Measurements from ENCODE around the gene OXCT1. TPM values are rescaled to one million over a fixed set of nuclear protein-coding genes. Genes with fewer than 3 reads are reported as not detected.

Gene OXCT1
- total and polyA plus RNA-seq, 2 of the 13 experiments (the other 11 are each of a cell fraction or from before 2014, with no cell fraction given) = 0.92 to 4.7 TPM

- TF ChIP-seq HNF1A (IDR thresholded peaks at IDR 0.05; ENCODE audit: low read depth) (no peak; the same call in none of the 2 replicates), HNF1A (CRISPR knock-in tag; IDR thresholded peaks at IDR 0.05; ENCODE audit: borderline replicate concordance) (peak; percentile 82; the same call in 1 of the 2 replicates), TCF12 (IDR thresholded peaks at IDR 0.05) (no peak), TCF12 (CRISPR knock-in tag; IDR thresholded peaks at IDR 0.05) (peak; percentile 46; the same call in 1 of the 2 replicates), BATF2 (CRISPR knock-in tag; IDR thresholded peaks at IDR 0.05) (no peak), ZNF101 (CRISPR knock-in tag; IDR thresholded peaks at IDR 0.05; ENCODE audit: borderline replicate concordance, low read depth) (no peak), YY1 (IDR thresholded peaks at IDR 0.05; ENCODE audit: insufficient read depth, insufficient replicate concordance, low read depth, low read length) (peak; percentile 93), GPN1 (CRISPR knock-in tag; IDR thresholded peaks at IDR 0.05; ENCODE audit: borderline replicate concordance) (no peak), RAD51 (IDR thresholded peaks at IDR 0.05; ENCODE audit: borderline replicate concordance) (peak; percentile 99), ZNF749 (CRISPR knock-in tag; IDR thresholded peaks at IDR 0.05; ENCODE audit: borderline replicate concordance) (peak; percentile 70; the same call in 1 of the 2 replicates), ZFP37 (CRISPR knock-in tag; IDR thresholded peaks at IDR 0.05; ENCODE audit: borderline replicate concordance) (no peak), STAT5B (CRISPR knock-in tag; IDR thresholded peaks at IDR 0.05) (no peak), ETV6 (CRISPR knock-in tag; conservative IDR thresholded peaks at IDR 0.05) (no peak), FOXJ3 (CRISPR knock-in tag; IDR thresholded peaks at IDR 0.05; ENCODE audit: borderline replicate concordance) (peak; percentile 55; the same call in 1 of the 2 replicates), NR2F6 (IDR thresholded peaks at IDR 0.05) (peak; percentile 64), NR2F6 (CRISPR knock-in tag; IDR thresholded peaks at IDR 0.05) (peak; percentile 66), ZNF446 (CRISPR knock-in tag; IDR thresholded peaks at IDR 0.05) (no peak; the same call in 1 of the 2 replicates), SIX4 (CRISPR knock-in tag; IDR thresholded peaks at IDR 0.05) (no peak), NAIF1 (CRISPR knock-in tag; IDR thresholded peaks at IDR 0.05; ENCODE audit: borderline replicate concordance) (peak; percentile 85)
- TF ChIP-seq, protein P1, sequence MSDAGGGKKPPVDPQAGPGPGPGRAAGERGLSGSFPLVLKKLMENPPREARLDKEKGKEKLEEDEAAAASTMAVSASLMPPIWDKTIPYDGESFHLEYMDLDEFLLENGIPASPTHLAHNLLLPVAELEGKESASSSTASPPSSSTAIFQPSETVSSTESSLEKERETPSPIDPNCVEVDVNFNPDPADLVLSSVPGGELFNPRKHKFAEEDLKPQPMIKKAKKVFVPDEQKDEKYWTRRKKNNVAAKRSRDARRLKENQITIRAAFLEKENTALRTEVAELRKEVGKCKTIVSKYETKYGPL (CRISPR knock-in tag; IDR thresholded peaks at IDR 0.05) = peak; percentile 41; the same call in 1 of the 2 replicates
- TF ChIP-seq, protein P2, sequence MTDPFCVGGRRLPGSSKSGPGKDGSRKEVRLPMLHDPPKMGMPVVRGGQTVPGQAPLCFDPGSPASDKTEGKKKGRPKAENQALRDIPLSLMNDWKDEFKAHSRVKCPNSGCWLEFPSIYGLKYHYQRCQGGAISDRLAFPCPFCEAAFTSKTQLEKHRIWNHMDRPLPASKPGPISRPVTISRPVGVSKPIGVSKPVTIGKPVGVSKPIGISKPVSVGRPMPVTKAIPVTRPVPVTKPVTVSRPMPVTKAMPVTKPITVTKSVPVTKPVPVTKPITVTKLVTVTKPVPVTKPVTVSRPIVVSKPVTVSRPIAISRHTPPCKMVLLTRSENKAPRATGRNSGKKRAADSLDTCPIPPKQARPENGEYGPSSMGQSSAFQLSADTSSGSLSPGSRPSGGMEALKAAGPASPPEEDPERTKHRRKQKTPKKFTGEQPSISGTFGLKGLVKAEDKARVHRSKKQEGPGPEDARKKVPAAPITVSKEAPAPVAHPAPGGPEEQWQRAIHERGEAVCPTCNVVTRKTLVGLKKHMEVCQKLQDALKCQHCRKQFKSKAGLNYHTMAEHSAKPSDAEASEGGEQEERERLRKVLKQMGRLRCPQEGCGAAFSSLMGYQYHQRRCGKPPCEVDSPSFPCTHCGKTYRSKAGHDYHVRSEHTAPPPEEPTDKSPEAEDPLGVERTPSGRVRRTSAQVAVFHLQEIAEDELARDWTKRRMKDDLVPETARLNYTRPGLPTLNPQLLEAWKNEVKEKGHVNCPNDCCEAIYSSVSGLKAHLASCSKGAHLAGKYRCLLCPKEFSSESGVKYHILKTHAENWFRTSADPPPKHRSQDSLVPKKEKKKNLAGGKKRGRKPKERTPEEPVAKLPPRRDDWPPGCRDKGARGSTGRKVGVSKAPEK (CRISPR knock-in tag; IDR thresholded peaks at IDR 0.05; ENCODE audit: borderline replicate concordance) = no peak
These were observed 33.9 kb upstream of the OXCT1 start, which contains the start of gene RIMOC1 (continued) for GRCh38 chr5:41903892-41904799.
